DLD1 (cell line): Measurements from ENCODE around the gene MBP.
"Not testable (repeated sequence)": the region's sequence is repeated elsewhere in the genome, so short reads cannot be mapped to it uniquely, and the experiment has no call there.

Source experiments
- in situ Hi-C: cut with HindIII; loops from 2 replicates; pipeline ENCODE4 v1.10.0; 2017; ENCODE audit warnings: low sequenced_read_pairs

Gene MBP

GRCh38 chr18:76994086-76994654 lies 138.4 kb downstream of the MBP start:
- in situ Hi-C loops = no loop called here

- in situ Hi-C loops = no loop called here
Measured at GRCh38 chr18:76993573-76993972, 139.0 kb downstream of the MBP start.

GRCh38 chr18:76993085-76993382 lies 139.5 kb downstream of the MBP start:
- in situ Hi-C loops = no loop called here

GRCh38 chr18:76992226-76993084 lies 140.1 kb downstream of the MBP start:
- in situ Hi-C loops = no loop called here

- in situ Hi-C loops = no loop called here
Measured at GRCh38 chr18:76991021-76991688, 141.4 kb downstream of the MBP start.

GRCh38 chr18:76990343-76991020 lies 142.1 kb downstream of the MBP start:
- in situ Hi-C loops = not testable (repeated sequence)

- in situ Hi-C loops = no loop called here
Measured at GRCh38 chr18:76989647-76990190, 142.9 kb downstream of the MBP start.

- in situ Hi-C loops = no loop called here
Measured at GRCh38 chr18:76988827-76989646, 143.5 kb downstream of the MBP start.

GRCh38 chr18:76988031-76988826 lies 144.4 kb downstream of the MBP start:
- in situ Hi-C loops = no loop called here

GRCh38 chr18:76986406-76986805 lies 146.2 kb downstream of the MBP start:
- in situ Hi-C loops = no loop called here

- in situ Hi-C loops = no loop called here
Measured at GRCh38 chr18:76985951-76986236, 146.7 kb downstream of the MBP start.

GRCh38 chr18:76985156-76985950 lies 147.2 kb downstream of the MBP start:
- in situ Hi-C loops = no loop called here

- in situ Hi-C loops = no loop called here
Measured at GRCh38 chr18:76984193-76985155, 148.1 kb downstream of the MBP start.

- in situ Hi-C loops = no loop called here
Measured at GRCh38 chr18:76983613-76984051, 149.0 kb downstream of the MBP start.

GRCh38 chr18:76982841-76983583 lies 149.6 kb downstream of the MBP start:
- in situ Hi-C loops = no loop called here

GRCh38 chr18:76982038-76982437 lies 150.5 kb downstream of the MBP start:
- in situ Hi-C loops = no loop called here

GRCh38 chr18:76981396-76981968 lies 151.1 kb downstream of the MBP start:
- in situ Hi-C loops = no loop called here
